ENCODE results near the gene KSR2.

DNA sequence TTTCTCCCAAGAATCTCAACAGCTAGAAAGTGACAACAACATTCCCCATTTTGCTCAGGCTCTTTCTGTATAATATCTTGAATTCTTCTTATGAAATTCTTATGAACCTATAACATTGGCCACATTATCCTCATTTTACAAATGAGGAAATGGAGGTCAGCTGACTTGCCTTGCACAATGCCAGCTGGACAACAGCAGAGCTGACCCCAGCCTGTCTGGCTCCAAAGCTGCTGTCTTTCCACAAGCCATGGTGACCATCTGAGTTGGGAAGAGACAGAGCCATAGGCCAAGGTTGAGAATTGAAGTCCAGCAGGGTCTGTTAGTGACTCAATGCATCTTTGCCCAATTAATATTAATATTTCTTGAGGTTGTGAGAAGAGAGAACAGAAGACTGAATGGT lies 87.3 kb downstream of the KSR2 start:
- no peak for TF ChIP-seq POLR2AphosphoS5 (IDR thresholded peaks at IDR 0.05; ENCODE audit: borderline replicate concordance, low read depth, low read length)
- TF ChIP-seq FOXP2 (optimal IDR thresholded peaks at IDR 0.05; ENCODE audit: control extremely low read depth, extremely low read length, insufficient read depth) = no peak

Data from SK-N-MC (cell line).